Neural cell (in vitro differentiated cells): ENCODE results near the gene HNRNPUL1. TPM values are rescaled to one million over a fixed set of nuclear protein-coding genes. Genes with fewer than 3 reads are reported as not detected.
"Not testable (repeated sequence)": the region's sequence is repeated elsewhere in the genome, so short reads cannot be mapped to it uniquely, and the experiment has no call there.

Source experiments
- H2AFZ ChIP-seq: fragments of 200-600, 300-800 bp; sonication (generic), shearing (Covaris generic); 2 replicates; pipeline ENCODE4 v1.6.0; 2014; ENCODE audit warnings: low read depth, mild to moderate bottlenecking, antibody characterized with exemption, low read length, moderate library complexity
- H3F3A ChIP-seq: fragments of 200-600 bp; shearing (Covaris generic); 2 replicates; pipeline ENCODE4 v1.6.1; 2016; ENCODE audit warnings: mild to moderate bottlenecking, moderate library complexity, mixed read lengths, antibody characterized with exemption, low read length; ENCODE audit not compliant: insufficient read depth, poor library complexity, severe bottlenecking
- H3K27ac ChIP-seq: fragments of 200-600, 300-800 bp; sonication (generic), shearing (Covaris generic); 2 replicates; pipeline ENCODE4 v1.5.1; 2014; ENCODE audit warnings: mild to moderate bottlenecking, low read length, moderate library complexity
- H3K27me3 ChIP-seq: fragments of 300-800, 200-600 bp; sonication (generic), shearing (Covaris generic); 2 replicates; pipeline ENCODE4 v1.6.0; 2014; ENCODE audit warnings: mild to moderate bottlenecking, low read depth, low read length, moderate library complexity; ENCODE audit not compliant: insufficient read depth
- H3K36me3 ChIP-seq: fragments of 300-800, 200-600 bp; sonication (generic), shearing (Covaris generic); 2 replicates; pipeline ENCODE4 v1.5.1; 2014; ENCODE audit warnings: mild to moderate bottlenecking, antibody characterized with exemption, low read length, moderate library complexity; ENCODE audit not compliant: insufficient read depth
- H3K4me2 ChIP-seq: fragments of 300-800, 200-600 bp; sonication (generic), shearing (Covaris generic); 2 replicates; pipeline ENCODE4 v1.6.0; 2014; ENCODE audit warnings: mild to moderate bottlenecking, low read length
- H3K4me3 ChIP-seq: fragments of 300-800, 200-600 bp; sonication (generic), shearing (Covaris generic); 2 replicates; pipeline ENCODE4 v1.5.1; 2014; ENCODE audit warnings: mild to moderate bottlenecking, low read length, moderate library complexity
- H3K79me2 ChIP-seq: fragments of 200-600 bp; shearing (Covaris generic); replicated peaks from 2 replicates; pipeline ENCODE4 v1.6.0; 2014; ENCODE audit warnings: mild to moderate bottlenecking, low read length, moderate library complexity; ENCODE audit not compliant: insufficient read depth
- H3K9ac ChIP-seq: fragments of 300-800, 200-600 bp; sonication (generic), shearing (Covaris generic); 2 replicates; pipeline ENCODE4 v1.6.1; 2016; ENCODE audit warnings: mild to moderate bottlenecking, low read length, mixed read lengths
- H3K9me2 ChIP-seq: fragments of 200-600 bp; shearing (Covaris generic); 2 replicates; pipeline ENCODE4 v1.6.1; 2016; ENCODE audit warnings: mild to moderate bottlenecking, low read length, mixed read lengths; ENCODE audit not compliant: insufficient read depth
- H3K9me3 ChIP-seq: fragments of 200-600, 300-800 bp; sonication (generic), shearing (Covaris generic); 2 replicates; pipeline ENCODE4 v1.6.1; 2016; ENCODE audit warnings: mild to moderate bottlenecking, mixed run types, low read length, moderate library complexity, mixed read lengths
- H4K20me1 ChIP-seq: fragments of 200-600 bp; shearing (Covaris generic); 2 replicates; pipeline ENCODE4 v1.6.1; 2016; ENCODE audit warnings: mild to moderate bottlenecking, mixed run types; ENCODE audit not compliant: insufficient read depth
- EP300 ChIP-seq: fragments of 450-650 bp; conservative IDR thresholded peaks from 2 replicates; pipeline ENCODE4 v1.6.1; 2014; ENCODE audit warnings: antibody characterized with exemption, mild to moderate bottlenecking, moderate library complexity; ENCODE audit not compliant: poor library complexity, severe bottlenecking
- EZH2 ChIP-seq: fragments of 200-600, 300-800 bp; shearing (Covaris generic), sonication (generic); IDR thresholded peaks from 2 replicates; pipeline ENCODE4 v1.6.1; 2014; ENCODE audit warnings: antibody characterized with exemption, low read length, borderline replicate concordance, mild to moderate bottlenecking; ENCODE audit not compliant: insufficient read depth, poor library complexity, severe bottlenecking
- MXI1 ChIP-seq: fragments of 450-650 bp; conservative IDR thresholded peaks from 2 replicates; pipeline ENCODE4 v1.6.1; 2014; ENCODE audit warnings: antibody characterized with exemption, mild to moderate bottlenecking; ENCODE audit not compliant: poor library complexity, severe bottlenecking
- POLR2AphosphoS5 ChIP-seq: IDR thresholded peaks from 2 replicates; pipeline ENCODE4 v1.6.1; 2012
- RAD21 ChIP-seq: fragments of 450-650 bp; conservative IDR thresholded peaks from 2 replicates; pipeline ENCODE4 v1.6.1; 2014; ENCODE audit warnings: antibody characterized with exemption, mild to moderate bottlenecking, moderate library complexity
- SMC3 ChIP-seq: fragments of 450-650 bp; conservative IDR thresholded peaks from 2 replicates; pipeline ENCODE4 v1.6.1; 2014; ENCODE audit warnings: antibody characterized with exemption, mild to moderate bottlenecking, moderate library complexity; ENCODE audit not compliant: poor library complexity
- TAF1 ChIP-seq: IDR thresholded peaks from 2 replicates; pipeline ENCODE4 v1.6.1; 2012; ENCODE audit warnings: low read depth
- polyA plus RNA-seq: library from polyadenylated mRNA; depleted of rRNA; stranded (reverse); fragments of >200 nt; gene quantifications from 2 replicates; pipeline ENCODE4 v1.2.3, GENCODE V29; 2014
- TF ChIP-seq, protein P1 (sequence below): IDR thresholded peaks from 2 replicates; pipeline ENCODE4 v1.6.1; 2012; ENCODE audit warnings: borderline replicate concordance
- TF ChIP-seq, protein P2 (sequence below): fragments of 450-650 bp; IDR thresholded peaks from 2 replicates; pipeline ENCODE4 v1.5.1; 2014; ENCODE audit warnings: antibody characterized with exemption, mild to moderate bottlenecking, moderate library complexity; ENCODE audit not compliant: poor library complexity, severe bottlenecking

HNRNPUL1 gene
- polyA plus RNA-seq, 1 donor from 2014 or later, result 34.6 TPM

DNA sequence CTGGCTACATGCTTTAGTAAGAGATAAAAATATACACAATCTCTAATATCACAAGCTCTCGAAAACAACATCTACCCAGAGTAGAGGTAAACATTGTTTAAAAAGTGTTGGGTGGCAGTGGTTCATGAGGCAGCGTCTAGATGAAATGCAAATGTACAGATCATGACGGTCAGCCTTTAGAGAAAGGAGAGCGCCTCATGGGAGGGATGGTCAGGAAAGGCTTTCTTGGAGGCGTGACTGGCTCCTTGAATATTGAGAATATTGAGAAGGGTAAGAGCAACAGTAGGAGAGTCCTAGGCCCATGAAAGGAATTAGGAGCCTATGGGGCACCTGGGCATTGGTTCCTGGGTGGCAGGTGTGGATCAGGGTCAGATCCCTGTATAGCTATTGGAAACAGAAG lies 10.6 kb downstream of the HNRNPUL1 start:
- Histone ChIP-seq H3K36me3 (peaks cover 22% of the 10 kb centered on the region), H3K9me3 (no peaks in the 10 kb centered on the region), H3K27ac (no peak overlapping the region), H4K20me1 (no peaks in the 10 kb centered on the region), H3K27me3 (no peaks in the 10 kb centered on the region), H3K79me2 (no peaks in the 10 kb centered on the region), H3K4me3 (no peak overlapping the region), H3K9me2 (no peaks in the 10 kb centered on the region), H3K9ac (no peak overlapping the region), H2AFZ (no peak overlapping the region), H3K4me2 (no peak overlapping the region), H3F3A (no peaks in the 10 kb centered on the region)
- no peak for TF ChIP-seq MXI1
- TF ChIP-seq EP300, result no peak
- TF ChIP-seq SMC3, result no peak

DNA sequence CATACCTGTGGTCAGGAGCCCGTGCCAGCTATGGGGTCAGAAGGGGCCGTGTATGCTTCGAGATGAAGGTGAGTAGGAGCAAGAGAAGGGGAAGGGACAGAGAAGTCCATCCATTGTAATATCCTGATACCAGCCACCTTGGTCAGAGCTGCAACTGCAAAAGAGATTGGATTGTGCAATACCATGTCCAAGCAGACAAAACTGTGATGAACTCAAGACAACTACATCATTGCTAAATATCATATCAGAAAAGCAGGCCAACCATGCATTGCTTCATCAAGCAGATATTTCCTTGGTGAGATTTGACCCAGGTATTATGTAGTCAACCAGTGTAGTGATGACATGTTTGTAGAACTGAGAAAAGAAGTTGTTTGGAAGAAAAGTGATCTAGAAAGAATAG lies 12.1 kb downstream of the HNRNPUL1 start:
- Histone ChIP-seq H3K4me3 (no peak overlapping the region), H3K36me3 (peaks cover 30% of the 10 kb centered on the region), H3K9me2 (no peaks in the 10 kb centered on the region), H2AFZ (no peak overlapping the region), H3K27me3 (no peaks in the 10 kb centered on the region), H4K20me1 (no peaks in the 10 kb centered on the region), H3K27ac (no peak overlapping the region), H3K9me3 (no peaks in the 10 kb centered on the region), H3K79me2 (no peaks in the 10 kb centered on the region), H3K4me2 (no peak overlapping the region), H3F3A (no peaks in the 10 kb centered on the region), H3K9ac (no peak overlapping the region)
- TF ChIP-seq SMC3 (no peak), EZH2 (no peak), POLR2AphosphoS5 (no peak)

DNA sequence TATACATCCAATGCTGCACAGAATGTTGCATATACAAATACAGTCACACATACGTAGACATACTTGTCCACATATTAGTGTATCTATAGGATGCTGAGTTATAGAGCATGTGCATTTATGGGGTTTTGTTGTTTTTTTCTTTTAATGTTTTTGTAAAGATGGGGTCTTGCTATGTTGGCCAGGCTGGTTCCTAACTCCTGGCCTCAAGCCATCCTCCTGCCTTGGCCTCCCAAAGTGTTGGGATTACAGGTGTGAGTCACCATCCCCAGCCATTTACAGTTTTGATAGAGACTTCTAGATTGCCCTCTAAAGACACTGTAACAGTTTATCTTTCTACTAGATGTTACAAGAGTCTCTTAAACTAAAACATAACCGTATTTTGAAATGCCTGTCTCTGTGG lies 14.3 kb downstream of the HNRNPUL1 start:
- no peaks in the 10 kb centered on the region for H3K9me3 ChIP-seq
- H4K20me1 ChIP-seq, result no peaks in the 10 kb centered on the region
- no peak overlapping the region for H2AFZ ChIP-seq
- H3K9ac ChIP-seq, result no peak overlapping the region
- H3K27ac ChIP-seq, result no peak overlapping the region
- no peak for TF ChIP-seq EP300
- H3F3A ChIP-seq, result no peaks in the 10 kb centered on the region
- no peaks in the 10 kb centered on the region for H3K27me3 ChIP-seq
- H3K4me3 ChIP-seq, result no peak overlapping the region
- H3K9me2 ChIP-seq, result no peaks in the 10 kb centered on the region
- H3K4me2 ChIP-seq, result no peak overlapping the region
- peaks cover 24% of the 10 kb centered on the region for H3K36me3 ChIP-seq
- no peaks in the 10 kb centered on the region for H3K79me2 ChIP-seq

DNA sequence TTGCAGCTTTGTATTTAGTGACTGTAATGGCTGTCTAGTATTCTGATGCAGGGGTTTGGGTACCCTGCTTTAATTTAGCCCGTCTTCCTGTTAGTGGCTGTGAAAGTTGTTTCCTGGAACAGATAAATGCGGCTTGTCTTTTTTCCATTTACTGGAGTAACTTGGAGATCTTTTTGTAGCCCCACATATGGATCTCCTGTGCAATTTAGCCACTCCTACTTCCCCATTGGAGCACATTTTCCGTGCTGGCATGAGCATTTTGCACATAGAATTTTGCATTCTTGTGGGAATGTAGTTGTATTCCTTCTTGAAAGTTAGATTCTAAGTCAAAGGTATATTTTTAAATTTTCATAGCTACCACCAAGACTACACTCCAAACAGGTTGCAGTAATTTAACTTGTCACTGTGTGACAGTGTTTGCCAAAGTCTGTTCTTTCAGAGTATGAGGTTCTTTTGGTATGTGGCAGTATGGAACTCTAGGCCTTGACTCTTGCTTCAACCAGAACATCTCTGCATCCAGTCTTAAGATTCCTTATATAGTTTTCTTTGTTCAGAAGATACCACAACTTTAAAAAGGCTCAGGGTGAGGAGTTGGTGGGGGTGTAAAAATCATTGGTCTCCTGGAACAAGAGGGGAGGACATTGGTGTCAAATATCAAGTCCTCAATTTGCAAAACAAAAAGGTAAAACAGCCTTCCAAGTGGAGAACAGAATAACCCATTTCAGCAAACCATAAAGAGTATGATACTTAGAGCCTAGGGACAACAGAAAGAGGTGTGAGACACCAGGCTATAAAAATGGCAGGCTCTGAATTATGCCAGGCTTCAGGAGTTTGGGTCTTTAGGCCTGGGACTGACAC lies 24.7 kb downstream of the HNRNPUL1 start:
- no peaks in the 10 kb centered on the region for H3F3A ChIP-seq
- no peaks in the 10 kb centered on the region for H4K20me1 ChIP-seq
- H3K36me3 ChIP-seq, result no peaks in the 10 kb centered on the region
- no peaks in the 10 kb centered on the region for H3K27me3 ChIP-seq
- no peak overlapping the region for H3K4me2 ChIP-seq
- no peaks in the 10 kb centered on the region for H3K9me3 ChIP-seq
- H2AFZ ChIP-seq, result no peak overlapping the region
- no peak overlapping the region for H3K9ac ChIP-seq
- no peaks in the 10 kb centered on the region for H3K79me2 ChIP-seq
- TF ChIP-seq EZH2 (no peak), SMC3 (no peak), EP300 (no peak), TAF1 (no peak), MXI1 (no peak), POLR2AphosphoS5 (no peak), RAD21 (no peak)
- TF ChIP-seq, protein P1, sequence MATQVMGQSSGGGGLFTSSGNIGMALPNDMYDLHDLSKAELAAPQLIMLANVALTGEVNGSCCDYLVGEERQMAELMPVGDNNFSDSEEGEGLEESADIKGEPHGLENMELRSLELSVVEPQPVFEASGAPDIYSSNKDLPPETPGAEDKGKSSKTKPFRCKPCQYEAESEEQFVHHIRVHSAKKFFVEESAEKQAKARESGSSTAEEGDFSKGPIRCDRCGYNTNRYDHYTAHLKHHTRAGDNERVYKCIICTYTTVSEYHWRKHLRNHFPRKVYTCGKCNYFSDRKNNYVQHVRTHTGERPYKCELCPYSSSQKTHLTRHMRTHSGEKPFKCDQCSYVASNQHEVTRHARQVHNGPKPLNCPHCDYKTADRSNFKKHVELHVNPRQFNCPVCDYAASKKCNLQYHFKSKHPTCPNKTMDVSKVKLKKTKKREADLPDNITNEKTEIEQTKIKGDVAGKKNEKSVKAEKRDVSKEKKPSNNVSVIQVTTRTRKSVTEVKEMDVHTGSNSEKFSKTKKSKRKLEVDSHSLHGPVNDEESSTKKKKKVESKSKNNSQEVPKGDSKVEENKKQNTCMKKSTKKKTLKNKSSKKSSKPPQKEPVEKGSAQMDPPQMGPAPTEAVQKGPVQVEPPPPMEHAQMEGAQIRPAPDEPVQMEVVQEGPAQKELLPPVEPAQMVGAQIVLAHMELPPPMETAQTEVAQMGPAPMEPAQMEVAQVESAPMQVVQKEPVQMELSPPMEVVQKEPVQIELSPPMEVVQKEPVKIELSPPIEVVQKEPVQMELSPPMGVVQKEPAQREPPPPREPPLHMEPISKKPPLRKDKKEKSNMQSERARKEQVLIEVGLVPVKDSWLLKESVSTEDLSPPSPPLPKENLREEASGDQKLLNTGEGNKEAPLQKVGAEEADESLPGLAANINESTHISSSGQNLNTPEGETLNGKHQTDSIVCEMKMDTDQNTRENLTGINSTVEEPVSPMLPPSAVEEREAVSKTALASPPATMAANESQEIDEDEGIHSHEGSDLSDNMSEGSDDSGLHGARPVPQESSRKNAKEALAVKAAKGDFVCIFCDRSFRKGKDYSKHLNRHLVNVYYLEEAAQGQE, result no peak
- TF ChIP-seq, protein P2, sequence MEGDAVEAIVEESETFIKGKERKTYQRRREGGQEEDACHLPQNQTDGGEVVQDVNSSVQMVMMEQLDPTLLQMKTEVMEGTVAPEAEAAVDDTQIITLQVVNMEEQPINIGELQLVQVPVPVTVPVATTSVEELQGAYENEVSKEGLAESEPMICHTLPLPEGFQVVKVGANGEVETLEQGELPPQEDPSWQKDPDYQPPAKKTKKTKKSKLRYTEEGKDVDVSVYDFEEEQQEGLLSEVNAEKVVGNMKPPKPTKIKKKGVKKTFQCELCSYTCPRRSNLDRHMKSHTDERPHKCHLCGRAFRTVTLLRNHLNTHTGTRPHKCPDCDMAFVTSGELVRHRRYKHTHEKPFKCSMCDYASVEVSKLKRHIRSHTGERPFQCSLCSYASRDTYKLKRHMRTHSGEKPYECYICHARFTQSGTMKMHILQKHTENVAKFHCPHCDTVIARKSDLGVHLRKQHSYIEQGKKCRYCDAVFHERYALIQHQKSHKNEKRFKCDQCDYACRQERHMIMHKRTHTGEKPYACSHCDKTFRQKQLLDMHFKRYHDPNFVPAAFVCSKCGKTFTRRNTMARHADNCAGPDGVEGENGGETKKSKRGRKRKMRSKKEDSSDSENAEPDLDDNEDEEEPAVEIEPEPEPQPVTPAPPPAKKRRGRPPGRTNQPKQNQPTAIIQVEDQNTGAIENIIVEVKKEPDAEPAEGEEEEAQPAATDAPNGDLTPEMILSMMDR, result no peak
- H3K9me2 ChIP-seq, result no peaks in the 10 kb centered on the region
- H3K27ac ChIP-seq, result no peak overlapping the region
- no peak overlapping the region for H3K4me3 ChIP-seq

DNA sequence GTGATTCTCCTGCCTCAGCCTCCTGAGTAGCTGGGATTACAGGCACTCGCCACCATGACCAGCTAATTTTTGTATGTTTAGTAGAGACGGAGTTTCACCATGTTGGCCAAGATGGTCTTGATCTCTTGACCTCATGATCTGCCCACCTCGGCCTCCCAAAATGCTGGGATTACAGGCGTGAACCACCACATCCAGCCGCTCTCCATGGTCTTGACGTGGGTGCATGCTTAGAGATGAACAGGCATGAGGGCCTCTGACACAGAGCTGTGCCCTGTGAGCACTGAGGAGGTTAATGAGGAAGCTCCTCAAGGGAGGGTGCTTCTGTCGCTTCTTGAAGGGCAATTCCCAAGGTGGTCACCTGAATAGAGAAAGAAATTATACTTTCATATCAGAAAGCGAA lies 25.6 kb downstream of the HNRNPUL1 start:
- not testable (repeated sequence) for H3K9ac ChIP-seq, H2AFZ ChIP-seq, H3F3A ChIP-seq, H4K20me1 ChIP-seq, H3K4me2 ChIP-seq, H3K4me3 ChIP-seq, H3K9me2 ChIP-seq, H3K27ac ChIP-seq, H3K36me3 ChIP-seq, H3K79me2 ChIP-seq, H3K9me3 ChIP-seq, H3K27me3 ChIP-seq
